ENCODE results near the gene SORCS2.

- no peak for TF ChIP-seq EZH2phosphoT487 (IDR thresholded peaks at IDR 0.05; ENCODE audit: low read depth)
- TF ChIP-seq, protein P1, sequence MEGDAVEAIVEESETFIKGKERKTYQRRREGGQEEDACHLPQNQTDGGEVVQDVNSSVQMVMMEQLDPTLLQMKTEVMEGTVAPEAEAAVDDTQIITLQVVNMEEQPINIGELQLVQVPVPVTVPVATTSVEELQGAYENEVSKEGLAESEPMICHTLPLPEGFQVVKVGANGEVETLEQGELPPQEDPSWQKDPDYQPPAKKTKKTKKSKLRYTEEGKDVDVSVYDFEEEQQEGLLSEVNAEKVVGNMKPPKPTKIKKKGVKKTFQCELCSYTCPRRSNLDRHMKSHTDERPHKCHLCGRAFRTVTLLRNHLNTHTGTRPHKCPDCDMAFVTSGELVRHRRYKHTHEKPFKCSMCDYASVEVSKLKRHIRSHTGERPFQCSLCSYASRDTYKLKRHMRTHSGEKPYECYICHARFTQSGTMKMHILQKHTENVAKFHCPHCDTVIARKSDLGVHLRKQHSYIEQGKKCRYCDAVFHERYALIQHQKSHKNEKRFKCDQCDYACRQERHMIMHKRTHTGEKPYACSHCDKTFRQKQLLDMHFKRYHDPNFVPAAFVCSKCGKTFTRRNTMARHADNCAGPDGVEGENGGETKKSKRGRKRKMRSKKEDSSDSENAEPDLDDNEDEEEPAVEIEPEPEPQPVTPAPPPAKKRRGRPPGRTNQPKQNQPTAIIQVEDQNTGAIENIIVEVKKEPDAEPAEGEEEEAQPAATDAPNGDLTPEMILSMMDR (IDR thresholded peaks at IDR 0.05; ENCODE audit: low read depth, low read length): no peak
Observed at GRCh38 chr4:7620086-7620813, 427.9 kb downstream of the SORCS2 start.
